ENCODE measurements around the gene AKNA.
A peak's percentile ranks its signal among the peaks of the same experiment; 100 is the strongest.

AKNA gene

GRCh38 chr9:114387680-114388356, at the start of gene AKNA:
TSS of gene AKNA (minus strand) at chr9:114387982. CDS start at chr9:114381333, 6,649 bp downstream.
- peak; percentile 78 for DNase-seq

GRCh38 chr9:114437401-114437893, 49.7 kb upstream of the AKNA start:
- no peak for DNase-seq

GRCh38 chr9:114434878-114435311, 47.1 kb upstream of the AKNA start:
- no peak for DNase-seq

- DNase-seq: no peak
These were observed 46.0 kb upstream of the AKNA start for GRCh38 chr9:114433720-114434255.

- no peak for DNase-seq
These were observed 45.3 kb upstream of the AKNA start for GRCh38 chr9:114433086-114433485.

- DNase-seq: no peak
These were observed 44.7 kb upstream of the AKNA start for GRCh38 chr9:114432323-114433067.

GRCh38 chr9:114431770-114432169, 44.0 kb upstream of the AKNA start:
- DNase-seq: no peak

- no peak for DNase-seq
These were observed 43.2 kb upstream of the AKNA start for GRCh38 chr9:114431003-114431402.

- DNase-seq: no peak
These were observed 42.7 kb upstream of the AKNA start for GRCh38 chr9:114430457-114430856.

- DNase-seq: no peak
These were observed 41.7 kb upstream of the AKNA start for GRCh38 chr9:114429488-114429887.

GRCh38 chr9:114428466-114428865, 40.7 kb upstream of the AKNA start:
- DNase-seq: no peak

- no peak for DNase-seq
These were observed 39.9 kb upstream of the AKNA start for GRCh38 chr9:114427644-114428043.

- no peak for DNase-seq
These were observed 38.5 kb upstream of the AKNA start for GRCh38 chr9:114426046-114426948.

GRCh38 chr9:114425126-114425525, 37.3 kb upstream of the AKNA start:
- no peak for DNase-seq

- no peak for DNase-seq
These were observed 36.3 kb upstream of the AKNA start for GRCh38 chr9:114424126-114424525.

- no peak for DNase-seq
These were observed 35.4 kb upstream of the AKNA start for GRCh38 chr9:114423181-114423580.

GRCh38 chr9:114421147-114421546, 33.4 kb upstream of the AKNA start:
- no peak for DNase-seq

GRCh38 chr9:114419796-114420195, 32.0 kb upstream of the AKNA start:
- no peak for DNase-seq

- no peak for DNase-seq
These were observed 30.3 kb upstream of the AKNA start for GRCh38 chr9:114418053-114418452.

GRCh38 chr9:114417511-114417910, 29.7 kb upstream of the AKNA start:
- no peak for DNase-seq

- no peak for DNase-seq
These were observed 29.1 kb upstream of the AKNA start for GRCh38 chr9:114416906-114417305.

GRCh38 chr9:114416290-114416689, 28.5 kb upstream of the AKNA start:
- DNase-seq: no peak

- no peak for DNase-seq
These were observed 26.6 kb upstream of the AKNA start for GRCh38 chr9:114414346-114414745.

Measured in stimulated activated CD4-positive, alpha-beta T cell treated with anti-CD3 and anti-CD28 coated beads, Interleukin-12 subunit alpha, Interleukin-12 subunit beta, amount 100 ng/mL, for 4 hours (primary cell).